Measurements from ENCODE around the gene ERVK3-1. TPM values are rescaled to one million over a fixed set of nuclear protein-coding genes. Genes with fewer than 3 reads are reported as not detected.

The ERVK3-1 gene
- total and polyA plus RNA-seq, 2 of the 8 experiments (the other 6 are each of a cell fraction or from before 2014, with no cell fraction given) = 29.9 to 31.5 TPM

DNA sequence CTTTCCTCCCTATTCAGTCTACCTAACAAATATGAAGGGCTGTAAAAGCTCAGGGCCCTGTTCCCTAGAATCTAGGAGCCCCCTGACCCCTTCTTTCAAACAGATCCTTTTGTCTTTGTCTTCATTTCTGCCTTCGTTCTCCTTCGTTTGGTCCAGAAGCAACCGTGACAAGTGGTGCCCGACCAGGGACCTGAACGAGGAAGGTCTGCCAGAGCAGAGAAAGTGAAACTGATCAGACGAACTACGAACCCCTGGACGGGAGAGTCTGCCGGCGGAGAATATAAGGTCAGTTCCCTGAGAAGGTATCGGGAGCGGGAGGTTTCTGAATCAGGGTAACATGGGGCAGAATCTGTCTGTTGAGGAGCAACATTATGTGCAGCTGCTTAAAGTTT is 751 bp downstream of the ERVK3-1 start:
- H3K27ac ChIP-seq (ENCODE audit: low read depth, low read length) = no peak overlapping the region
- POLR2A ChIA-PET (ENCODE audit: partially characterized antibody) = interaction anchor here (0.7 to 2.6 kb wide), 15 partner anchors 8 to 151 kb away, joined by 3 to 14 read pairs (median 4); partner anchors contain the start of genes ZNF274, ZNF544 and ZNF8
- no peak for TF ChIP-seq FOSL1 (IDR thresholded peaks at IDR 0.05; ENCODE audit: insufficient read depth, low read depth, low read length)

More for the DNA sequence above, 751 bp downstream of the ERVK3-1 start:
- Histone ChIP-seq H3K27me3 (replicated peaks in 1 of 4; ENCODE audit: control insufficient read depth in 3 of 4, extremely low read depth in 1 of 4, insufficient read depth in 3 of 4, low read length in 3 of 4) (no peaks in the 10 kb centered on the region), H2BK5ac (ENCODE audit: low read depth, low read length) (no peak overlapping the region), H3K4ac (replicated peaks; ENCODE audit: insufficient read length, low read depth, low read length) (no peak overlapping the region), H3K4me1 (replicated peaks in 1 of 4; ENCODE audit: control insufficient read depth in 3 of 4, insufficient read depth in 4 of 4, low read length in 3 of 4) (peaks cover 0 to 3% (median 1%) of the 10 kb centered on the region in 4 experiments; a peak in 3 of 7 replicates), H3K9me3 (ENCODE audit: insufficient read depth in 2 of 2, low read depth in 1 of 2, low read length in 1 of 2) (no peaks in the 10 kb centered on the region), H3K56ac (replicated peaks; ENCODE audit: insufficient read length, low read depth, low read length) (no peak overlapping the region), H3K79me1 (ENCODE audit: low read depth, low read length) (no peaks in the 10 kb centered on the region), H2AK5ac (ENCODE audit: low read depth, low read length) (no peak overlapping the region), H3K23ac (ENCODE audit: insufficient read length) (no peak overlapping the region), H3K9ac (replicated peaks in 1 of 4; ENCODE audit: extremely low read depth in 1 of 4, low read depth in 3 of 4, low read length in 3 of 4) (peak overlapping the region; percentile 9 to 93 (median 65); a peak in 5 of 7 replicates), H2BK15ac (ENCODE audit: low read length) (no peak overlapping the region), H2BK120ac (replicated peaks; ENCODE audit: low read depth, low read length) (no peak overlapping the region), H3K36me3 (ENCODE audit: control insufficient read depth in 2 of 4, insufficient read depth in 4 of 4, low read length in 3 of 4) (peaks cover 2 to 18% (median 13%) of the 10 kb centered on the region in 4 experiments; a peak in 6 of 8 replicates), H3K4me2 (ENCODE audit: insufficient read depth in 1 of 2, low read depth in 2 of 2, low read length in 2 of 2) (peak overlapping the region; percentile 89 to 90), H3K23me2 (ENCODE audit: low read depth, low read length) (peaks cover 6% of the 10 kb centered on the region), H2BK20ac (ENCODE audit: low read length) (no peak overlapping the region), H3K79me2 (ENCODE audit: control insufficient read depth in 1 of 2, insufficient read depth in 2 of 2, low read length in 2 of 2) (peaks cover 0 to 10% of the 10 kb centered on the region in 2 experiments; a peak in 1 of 4 replicates), H3K4me3 (ENCODE audit: extremely low read depth in 1 of 4, insufficient read depth in 2 of 4, low read depth in 3 of 4, low read length in 4 of 4) (peak overlapping the region; percentile 87 to 99 (median 98)), H2BK12ac (ENCODE audit: low read depth, low read length) (no peak overlapping the region), H4K20me1 (replicated peaks in 1 of 2; ENCODE audit: control insufficient read depth in 1 of 2, insufficient read depth in 2 of 2, low read length in 2 of 2) (peaks cover 3 to 5% of the 10 kb centered on the region in 2 experiments), H4K91ac (replicated peaks; ENCODE audit: insufficient read length, low read length) (no peak overlapping the region), H4K5ac (ENCODE audit: insufficient read length, low read depth, low read length) (no peak overlapping the region), H3K18ac (ENCODE audit: extremely low read depth, low read length) (no peak overlapping the region), H4K8ac (ENCODE audit: extremely low read depth, insufficient read depth, low read length) (no peak overlapping the region), H2AFZ (ENCODE audit: low read length) (no peak overlapping the region), H3K14ac (ENCODE audit: insufficient read length) (no peak overlapping the region)
- CTCF ChIA-PET (ENCODE audit: partially characterized antibody) = interaction anchor here (0.6 to 1.5 kb wide), 5 partner anchors 9 to 112 kb away, joined by 3 to 5 read pairs (median 4); no protein-coding TSS in a partner anchor
- DNase-seq (ENCODE audit: low read depth in 1 of 2, low spot score in 2 of 2) (no peak), FAIRE-seq (no peak)
- WGBS, 2 experiments (ENCODE audit: extremely low coverage in 1 of 2, insufficient coverage in 1 of 2, insufficient read length in 1 of 2, insufficient replicate concordance in 2 of 2, low coverage in 1 of 2, low lambda C conversion rate in 2 of 2, missing lambda C conversion rate in 1 of 2) = 66% methylated on average over 12 of the region's 12 CpGs; no CpG with 5 or more reads in 1 of the 2 experiments
